Measurements from ENCODE around the gene BEST2.
A peak's percentile ranks its signal among the peaks of the same experiment; 100 is the strongest.
"Not testable (repeated sequence)": the region's sequence is repeated elsewhere in the genome, so short reads cannot be mapped to it uniquely, and the experiment has no call there.

BEST2 gene

GRCh38 chr19:12788042-12788681 lies 36.6 kb downstream of the BEST2 start:
- no peak for DNase-seq

- DNase-seq: peak; percentile 25
Measured at GRCh38 chr19:12788682-12789097, 37.1 kb downstream of the BEST2 start.

GRCh38 chr19:12789098-12789903 lies 37.7 kb downstream of the BEST2 start:
- no peak for DNase-seq

- peak; percentile 82 for DNase-seq
Measured at GRCh38 chr19:12789904-12790619, 38.5 kb downstream of the BEST2 start.

GRCh38 chr19:12790628-12791344 lies 39.2 kb downstream of the BEST2 start:
- DNase-seq: no peak

DNA sequence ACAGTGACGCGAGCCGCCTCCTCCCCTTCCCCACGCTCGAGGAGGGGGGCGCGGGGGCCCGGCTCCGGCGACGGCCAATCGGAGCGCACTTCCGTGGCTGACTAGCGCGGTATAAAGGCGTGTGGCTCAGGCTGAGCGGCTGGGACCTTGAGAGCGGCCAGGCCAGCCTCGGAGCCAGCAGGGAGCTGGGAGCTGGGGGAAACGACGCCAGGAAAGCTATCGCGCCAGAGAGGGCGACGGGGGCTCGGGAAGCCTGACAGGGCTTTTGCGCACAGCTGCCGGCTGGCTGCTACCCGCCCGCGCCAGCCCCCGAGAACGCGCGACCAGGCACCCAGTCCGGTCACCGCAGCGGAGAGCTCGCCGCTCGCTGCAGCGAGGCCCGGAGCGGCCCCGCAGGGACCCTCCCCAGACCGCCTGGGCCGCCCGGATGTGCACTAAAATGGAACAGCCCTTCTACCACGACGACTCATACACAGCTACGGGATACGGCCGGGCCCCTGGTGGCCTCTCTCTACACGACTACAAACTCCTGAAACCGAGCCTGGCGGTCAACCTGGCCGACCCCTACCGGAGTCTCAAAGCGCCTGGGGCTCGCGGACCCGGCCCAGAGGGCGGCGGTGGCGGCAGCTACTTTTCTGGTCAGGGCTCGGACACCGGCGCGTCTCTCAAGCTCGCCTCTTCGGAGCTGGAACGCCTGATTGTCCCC lies 39.9 kb downstream of the BEST2 start, which contains the start of gene JUNB:
TSS of gene JUNB (plus strand) at position 142 of the 706 bp plus-strand sequence. CDS start at position 428, 286 bp downstream.
- DNase-seq: peak; percentile 70

- DNase-seq: no peak
Measured at GRCh38 chr19:12792051-12792852, 40.7 kb downstream of the BEST2 start.

- DNase-seq: no peak
Measured at GRCh38 chr19:12792853-12793289, 41.3 kb downstream of the BEST2 start.

- peak; percentile 81 for DNase-seq
Measured at GRCh38 chr19:12793290-12794195, 42.0 kb downstream of the BEST2 start.

GRCh38 chr19:12794196-12794941 lies 42.8 kb downstream of the BEST2 start:
- DNase-seq: no peak

- no peak for DNase-seq
Measured at GRCh38 chr19:12794971-12795381, 43.4 kb downstream of the BEST2 start.

DNA sequence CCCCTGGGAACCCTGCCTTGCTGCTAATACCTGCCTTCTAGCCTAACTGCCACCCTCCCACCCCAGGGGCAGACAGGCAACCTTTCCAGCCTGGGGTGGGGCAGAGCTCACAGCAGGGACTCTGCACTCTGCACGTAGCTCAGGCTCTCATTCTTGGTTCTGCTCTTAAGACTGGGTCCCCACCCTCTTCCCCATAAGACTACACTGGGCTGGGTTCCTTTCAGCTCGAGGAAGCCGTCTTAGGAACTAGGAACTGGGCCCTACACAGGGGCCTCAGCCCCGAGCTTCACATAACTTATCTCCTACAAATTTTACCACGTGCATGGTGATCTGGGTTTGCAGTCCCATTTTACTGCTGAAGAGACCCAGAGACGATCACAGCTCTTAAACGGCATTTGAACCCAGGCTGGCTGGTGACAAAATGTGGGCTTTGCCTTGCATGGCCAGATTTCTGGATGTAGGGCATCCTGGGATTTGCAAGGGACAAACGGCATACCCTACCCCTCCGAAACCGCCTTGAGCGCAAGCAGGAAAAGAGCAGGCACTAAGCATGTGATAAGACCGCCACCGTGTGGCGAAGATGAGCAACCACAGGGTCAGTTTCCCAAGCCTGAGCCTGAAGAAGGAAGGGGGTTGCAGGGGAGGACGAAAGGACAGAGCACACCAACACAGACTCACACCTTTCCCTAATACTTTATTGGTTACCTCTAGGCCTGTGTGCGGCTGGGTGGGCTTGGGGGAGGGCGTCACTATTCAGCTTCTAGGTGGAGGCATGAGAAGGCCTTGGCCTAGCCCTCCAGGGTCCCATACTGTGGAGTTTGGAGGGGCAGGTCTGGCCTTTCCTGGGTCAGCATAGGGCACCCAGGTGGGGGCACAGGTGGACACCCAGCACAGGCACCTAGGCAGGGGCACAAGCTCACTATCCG lies 44.8 kb downstream of the BEST2 start:
- peak; percentile 61 for DNase-seq

DNA sequence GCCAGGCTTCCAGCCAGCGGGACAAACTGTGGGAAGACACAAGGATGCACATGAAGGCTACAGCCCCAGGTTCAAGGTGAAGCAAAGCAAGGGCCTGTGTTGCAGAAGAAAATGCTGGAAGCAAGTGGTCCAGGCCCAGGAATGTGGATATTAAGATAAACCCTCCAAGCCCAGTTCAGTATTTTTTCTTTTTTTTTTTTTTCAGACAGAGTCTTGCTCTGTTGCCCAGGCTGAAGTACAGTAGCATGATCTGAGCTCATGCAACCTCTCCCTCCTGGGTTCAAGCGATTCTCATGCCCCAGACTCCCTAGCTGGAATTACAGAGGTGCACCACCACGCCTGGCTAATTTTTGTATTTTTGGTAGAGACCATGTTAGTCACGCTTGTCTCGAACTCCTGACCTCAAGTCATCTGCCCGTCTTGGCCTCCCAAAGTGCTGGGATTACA lies 45.6 kb downstream of the BEST2 start:
- no peak for DNase-seq

GRCh38 chr19:12797607-12798006 lies 46.0 kb downstream of the BEST2 start:
- not testable (repeated sequence) for DNase-seq

DNA sequence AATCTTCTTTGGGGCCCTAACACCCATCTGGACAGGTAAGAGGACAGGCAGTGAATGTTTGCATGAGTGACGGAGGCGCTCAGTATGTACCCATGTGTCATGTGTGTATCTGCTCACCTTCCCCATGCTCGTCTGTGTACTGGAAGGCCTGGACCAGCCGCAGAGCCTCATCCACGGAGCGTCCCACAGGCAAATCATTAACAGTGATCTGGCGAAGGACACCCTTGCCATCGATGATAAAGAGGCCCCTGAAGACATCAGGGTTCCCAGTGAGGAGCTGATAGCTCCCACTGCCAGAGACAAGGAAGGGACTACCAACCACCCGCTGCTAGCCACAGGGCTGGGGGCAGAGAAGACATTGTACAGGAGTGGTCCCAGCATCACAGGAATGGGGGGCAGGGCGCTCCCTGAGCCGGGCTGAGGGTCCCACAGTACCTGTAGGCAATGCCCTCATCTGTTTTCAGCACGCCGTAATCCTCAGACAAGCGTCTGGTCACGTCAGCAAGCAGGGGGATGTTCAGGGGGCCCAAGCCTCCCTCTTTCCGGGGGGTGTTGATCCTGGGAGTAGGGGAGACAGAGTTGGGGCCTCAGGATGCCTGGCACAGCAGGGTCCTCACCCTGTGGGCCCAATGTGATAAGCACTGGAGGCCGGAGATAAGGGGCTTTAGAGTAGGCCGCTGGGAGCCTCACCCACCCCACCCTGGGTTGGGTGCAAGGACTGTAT lies 48.3 kb downstream of the BEST2 start:
- no peak for DNase-seq

DNA sequence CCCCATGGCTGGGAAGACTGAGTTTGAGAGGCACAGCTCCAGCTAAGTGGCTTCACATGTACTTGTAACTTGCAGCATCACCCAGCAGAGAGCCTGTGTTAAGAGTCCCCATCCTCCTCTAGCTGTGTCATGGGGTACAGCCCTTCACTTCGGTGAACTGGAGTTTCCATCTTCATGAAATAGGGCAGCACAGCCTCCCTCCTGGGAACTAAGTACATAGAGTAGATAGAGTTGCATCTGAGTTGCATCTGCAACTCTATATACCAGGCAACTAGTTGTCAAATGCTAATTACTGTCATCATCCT lies 48.8 kb downstream of the BEST2 start:
- no peak for DNase-seq

GRCh38 chr19:12800923-12801465 lies 49.4 kb downstream of the BEST2 start:
- DNase-seq: no peak

All from NCI-H2227 treated with DMSO at 0.1 percent for 48 hours (cell line).